ENCODE data around the gene MYLK2.

MYLK2 gene

GRCh38 chr20:31836853-31837608 is 17.9 kb downstream of the MYLK2 start:
- peak; percentile 41 for DNase-seq

- no peak for DNase-seq
Observed at GRCh38 chr20:31837896-31838397, 18.8 kb downstream of the MYLK2 start.

- DNase-seq, result no peak
Observed at GRCh38 chr20:31838646-31839292, 19.6 kb downstream of the MYLK2 start.

- DNase-seq, result no peak
Observed at GRCh38 chr20:31839782-31840487, 20.8 kb downstream of the MYLK2 start.

GRCh38 chr20:31840906-31841816 is 22.0 kb downstream of the MYLK2 start:
- DNase-seq, result no peak

GRCh38 chr20:31841928-31842327 is 22.8 kb downstream of the MYLK2 start:
- no peak for DNase-seq

- DNase-seq, result peak; percentile 76
Observed at GRCh38 chr20:31842471-31843157, 23.5 kb downstream of the MYLK2 start.

- no peak for DNase-seq
Observed at GRCh38 chr20:31843288-31843687, 24.1 kb downstream of the MYLK2 start.

- no peak for DNase-seq
Observed at GRCh38 chr20:31843881-31844280, 24.7 kb downstream of the MYLK2 start.

- no peak for DNase-seq
Observed at GRCh38 chr20:31844737-31845299, 25.7 kb downstream of the MYLK2 start.

GRCh38 chr20:31845300-31845863 is 26.2 kb downstream of the MYLK2 start, which contains the start of gene FOXS1:
Gene FOXS1, minus strand, starts transcription at chr20:31845604. Its CDS starts 62 bp downstream, at chr20:31845542.
- peak; percentile 78 for DNase-seq

GRCh38 chr20:31846793-31847138 is 27.6 kb downstream of the MYLK2 start:
- no peak for DNase-seq

- no peak for DNase-seq
Observed at GRCh38 chr20:31848088-31848999, 29.2 kb downstream of the MYLK2 start.

GRCh38 chr20:31849306-31849930 is 30.3 kb downstream of the MYLK2 start:
- DNase-seq, result no peak

GRCh38 chr20:31851240-31851955 is 32.2 kb downstream of the MYLK2 start:
- DNase-seq, result no peak

- no peak for DNase-seq
Observed at GRCh38 chr20:31853481-31853880, 34.3 kb downstream of the MYLK2 start.

- DNase-seq, result no peak
Observed at GRCh38 chr20:31856516-31856915, 37.4 kb downstream of the MYLK2 start.

- DNase-seq, result no peak
Observed at GRCh38 chr20:31857861-31858759, 39.0 kb downstream of the MYLK2 start.
